GM12891 (cell line): ENCODE data around the gene GMPS.

ENCODE experiments used
- DNase-seq: peaks from one replicate; pipeline ENCODE4 v3.0.0; 2011; ENCODE audit warnings: low spot score; ENCODE audit not compliant: insufficient read length
- FAIRE-seq: peaks from 2 replicates; lab custom pipeline; 2011; peaks lifted over from hg19 to GRCh38; lab: Jason Lieb, UNC
- PAX5 ChIP-seq: IDR thresholded peaks from 2 replicates; pipeline ENCODE4 v1.6.1; 2011; ENCODE audit warnings: low read length, moderate library complexity, mild to moderate bottlenecking; ENCODE audit not compliant: insufficient read depth, severe bottlenecking
- POLR2A ChIP-seq: IDR thresholded peaks from 2 replicates; pipeline ENCODE4 v1.6.1; 2011; ENCODE audit warnings: low read depth, low read length, control low read depth
- POLR2AphosphoS5 ChIP-seq: IDR thresholded peaks from 2 replicates; pipeline ENCODE4 v1.6.1; 2011; ENCODE audit warnings: low read depth, low read length, control low read depth
- POU2F2 ChIP-seq: IDR thresholded peaks from 2 replicates; pipeline ENCODE4 v1.6.1; 2011; ENCODE audit warnings: low read depth, mild to moderate bottlenecking, control low read depth, low read length, moderate library complexity
- SPI1 ChIP-seq: IDR thresholded peaks from 2 replicates; pipeline ENCODE4 v1.6.1; 2011; ENCODE audit warnings: low read depth, low read length, control low read depth
- TAF1 ChIP-seq: IDR thresholded peaks from 2 replicates; pipeline ENCODE4 v1.6.1; 2011; ENCODE audit warnings: low read depth, low read length, control low read depth

Gene GMPS

GRCh38 chr3:155989536-155989935, 119.1 kb downstream of the GMPS start:
- DNase-seq (no peak), FAIRE-seq (no peak)
- no peak for TF ChIP-seq SPI1
- TF ChIP-seq POU2F2, result no peak
- TF ChIP-seq POLR2A, result no peak
- TF ChIP-seq PAX5, result no peak
- no peak for TF ChIP-seq POLR2AphosphoS5
- TF ChIP-seq TAF1, result no peak

GRCh38 chr3:155991212-155991611, 120.8 kb downstream of the GMPS start:
- TF ChIP-seq PAX5, result no peak
- TF ChIP-seq POU2F2, result no peak
- no peak for TF ChIP-seq TAF1
- no peak for TF ChIP-seq POLR2AphosphoS5
- FAIRE-seq, result no peak
- DNase-seq, result no peak

GRCh38 chr3:155991847-155992246, 121.4 kb downstream of the GMPS start:
- no peak for DNase-seq
- TF ChIP-seq SPI1 (no peak), PAX5 (no peak), POU2F2 (no peak), POLR2AphosphoS5 (no peak), POLR2A (no peak), TAF1 (no peak)
- no peak for FAIRE-seq
